GM23338 (cell line): Measurements from ENCODE around the gene JARID2. TPM values are rescaled to one million over a fixed set of nuclear protein-coding genes. Genes with fewer than 3 reads are reported as not detected.

ENCODE experiments used
- ATAC-seq: fragments of 200-7000 bp; cut with Tn5 transposase; 3 replicates; pipeline ENCODE4 v1.9.1; 2020
- DNase-seq: peaks from one replicate; pipeline ENCODE4 v3.0.0-alpha.2; 2015; ENCODE audit warnings: low spot score
- H2AFZ ChIP-seq: fragments of 200-600 bp; sonication (generic); 2 replicates; pipeline ENCODE4 v1.8.0; 2016; ENCODE audit warnings: antibody characterized with exemption, mild to moderate bottlenecking, moderate library complexity
- H3F3A ChIP-seq: fragments of 200-600 bp; sonication (generic); replicated peaks from 2 replicates; pipeline ENCODE4 v1.8.0; 2017; ENCODE audit warnings: antibody characterized with exemption, mixed run types, low read depth
- H3K27ac ChIP-seq: fragments of 200-600 bp; sonication (generic); 2 replicates; pipeline ENCODE4 v1.6.1; 2016; ENCODE audit warnings: low read depth
- H3K27me3 ChIP-seq: fragments of 200-600 bp; sonication (generic); 2 replicates; pipeline ENCODE4 v1.8.0; 2016; ENCODE audit warnings: mild to moderate bottlenecking, mixed run types, moderate library complexity; ENCODE audit not compliant: insufficient read depth
- H3K36me3 ChIP-seq: fragments of 200-600 bp; sonication (generic); 2 replicates; pipeline ENCODE4 v1.8.0; 2016; ENCODE audit warnings: mild to moderate bottlenecking; ENCODE audit not compliant: insufficient read depth
- H3K4me1 ChIP-seq: fragments of 200-600 bp; sonication (generic); 2 replicates; pipeline ENCODE4 v1.8.0; 2016; ENCODE audit warnings: mild to moderate bottlenecking, moderate library complexity; ENCODE audit not compliant: insufficient read depth
- H3K4me2 ChIP-seq: fragments of 200-600 bp; sonication (generic); 2 replicates; pipeline ENCODE4 v1.7.1; 2017; ENCODE audit warnings: mixed run types
- H3K4me3 ChIP-seq: fragments of 200-600 bp; sonication (generic); 2 replicates; pipeline ENCODE4 v1.6.1; 2016; ENCODE audit warnings: mixed run types
- H3K79me2 ChIP-seq: fragments of 200-600 bp; sonication (generic); replicated peaks from 2 replicates; pipeline ENCODE4 v1.8.0; 2017; ENCODE audit warnings: mild to moderate bottlenecking; ENCODE audit not compliant: insufficient read depth
- H3K9me2 ChIP-seq: fragments of 200-600 bp; sonication (generic); 2 replicates; pipeline ENCODE4 v1.8.0; 2017; ENCODE audit not compliant: insufficient read depth
- H4K20me1 ChIP-seq: fragments of 200-600 bp; sonication (generic); replicated peaks from 2 replicates; pipeline ENCODE4 v1.8.0; 2017; ENCODE audit warnings: mild to moderate bottlenecking; ENCODE audit not compliant: insufficient read depth
- H3K27ac Mint-ChIP-seq: 2 replicates; pipeline ENCODE4 v1.8.0; 2020; ENCODE audit warnings: inconsistent platforms, mild to moderate bottlenecking, moderate library complexity, mixed read lengths
- H3K27me3 Mint-ChIP-seq: 3 replicates; pipeline ENCODE4 v1.8.0; 2022; ENCODE audit warnings: low read depth, mild to moderate bottlenecking, moderate library complexity, mixed read lengths, inconsistent platforms; ENCODE audit not compliant: insufficient read depth, poor library complexity
- H3K36me3 Mint-ChIP-seq: 3 replicates; pipeline ENCODE4 v1.8.0; 2021; ENCODE audit warnings: low read depth, mild to moderate bottlenecking, inconsistent platforms, moderate library complexity, mixed read lengths
- H3K4me1 Mint-ChIP-seq: 3 replicates; pipeline ENCODE4 v1.8.0; 2020; ENCODE audit warnings: mild to moderate bottlenecking, inconsistent platforms, mixed read lengths
- H3K4me3 Mint-ChIP-seq: 3 replicates; pipeline ENCODE4 v1.8.0; 2021; ENCODE audit warnings: moderate library complexity, mild to moderate bottlenecking, inconsistent platforms, mixed read lengths
- H3K9me3 Mint-ChIP-seq: 3 replicates; pipeline ENCODE4 v1.8.0; 2020; ENCODE audit warnings: moderate library complexity, mild to moderate bottlenecking, inconsistent platforms, mixed read lengths
- EZH2phosphoT487 ChIP-seq: fragments of 200-600 bp; sonication (generic); IDR thresholded peaks from one replicate; pipeline ENCODE4 v1.8.1; 2018; ENCODE audit warnings: antibody characterized with exemption; ENCODE audit not compliant: unreplicated experiment
- NANOG ChIP-seq: IDR thresholded peaks from 2 replicates; pipeline ENCODE4 v1.6.1; 2016; ENCODE audit warnings: antibody characterized with exemption, borderline replicate concordance
- POLR2AphosphoS5 ChIP-seq: IDR thresholded peaks from 2 replicates; pipeline ENCODE4 v1.6.1; 2016; ENCODE audit warnings: antibody characterized with exemption, low read depth
- polyA plus RNA-seq: library from polyadenylated mRNA; unstranded; fragments of >200 nt; fragmentation: Nextera tagmentation; extraction: Ambion mirVana; gene quantifications from 2 replicates; pipeline ENCODE4 v1.2.1, GENCODE V29; 2016
- total RNA-seq: library from RNA; depleted of rRNA; stranded (reverse); fragments of >200 nt; shearing (Covaris generic); gene quantifications from 2 replicates; pipeline ENCODE4 v1.2.3, GENCODE V29; 2014
- TF ChIP-seq, protein P1 (sequence below): fragments of 250-450 bp; sonication (Bioruptor Pico); IDR thresholded peaks from 2 replicates; pipeline ENCODE4 v1.5.0; 2020; ENCODE audit warnings: mild to moderate bottlenecking, moderate library complexity
- TF ChIP-seq, protein P2 (sequence below): IDR thresholded peaks from one replicate; pipeline ENCODE4 v1.6.1; 2018; ENCODE audit warnings: antibody characterized with exemption; ENCODE audit not compliant: unreplicated experiment

Gene JARID2
- total and polyA plus RNA-seq, 2 experiments from 2014 or later, result 92.8 to 196 TPM

DNA sequence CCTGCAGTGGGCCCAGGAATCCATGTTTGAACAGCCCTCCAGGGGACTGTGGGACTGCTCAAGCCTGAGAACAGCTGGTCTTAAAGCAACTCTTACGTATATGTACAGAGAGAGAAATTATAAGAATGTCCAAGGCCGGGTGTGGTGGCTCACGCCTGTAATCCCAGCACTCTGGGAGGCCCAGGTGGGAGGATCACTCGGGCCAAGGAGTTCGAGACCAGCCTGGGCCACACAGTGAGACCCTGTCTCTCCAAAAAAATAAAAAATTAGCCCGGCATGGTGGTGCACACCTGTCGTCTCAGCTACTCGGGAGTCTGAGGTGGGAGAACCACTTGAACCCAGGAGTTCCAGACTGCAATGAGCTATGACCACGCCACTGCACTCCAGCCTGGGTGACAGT is 283.0 kb downstream of the JARID2 start:
- Mint-ChIP-seq H3K4me1 (peaks cover 3% of the 10 kb centered on the region; the same call in 1 of the 3 replicates), H3K9me3 (peaks cover 36% of the 10 kb centered on the region), H3K4me3 (no peak overlapping the region), H3K27ac (no peak overlapping the region), H3K27me3 (peaks cover 41% of the 10 kb centered on the region), H3K36me3 (peaks cover 50% of the 10 kb centered on the region)
- no peak for TF ChIP-seq POLR2AphosphoS5
- TF ChIP-seq, protein P1, sequence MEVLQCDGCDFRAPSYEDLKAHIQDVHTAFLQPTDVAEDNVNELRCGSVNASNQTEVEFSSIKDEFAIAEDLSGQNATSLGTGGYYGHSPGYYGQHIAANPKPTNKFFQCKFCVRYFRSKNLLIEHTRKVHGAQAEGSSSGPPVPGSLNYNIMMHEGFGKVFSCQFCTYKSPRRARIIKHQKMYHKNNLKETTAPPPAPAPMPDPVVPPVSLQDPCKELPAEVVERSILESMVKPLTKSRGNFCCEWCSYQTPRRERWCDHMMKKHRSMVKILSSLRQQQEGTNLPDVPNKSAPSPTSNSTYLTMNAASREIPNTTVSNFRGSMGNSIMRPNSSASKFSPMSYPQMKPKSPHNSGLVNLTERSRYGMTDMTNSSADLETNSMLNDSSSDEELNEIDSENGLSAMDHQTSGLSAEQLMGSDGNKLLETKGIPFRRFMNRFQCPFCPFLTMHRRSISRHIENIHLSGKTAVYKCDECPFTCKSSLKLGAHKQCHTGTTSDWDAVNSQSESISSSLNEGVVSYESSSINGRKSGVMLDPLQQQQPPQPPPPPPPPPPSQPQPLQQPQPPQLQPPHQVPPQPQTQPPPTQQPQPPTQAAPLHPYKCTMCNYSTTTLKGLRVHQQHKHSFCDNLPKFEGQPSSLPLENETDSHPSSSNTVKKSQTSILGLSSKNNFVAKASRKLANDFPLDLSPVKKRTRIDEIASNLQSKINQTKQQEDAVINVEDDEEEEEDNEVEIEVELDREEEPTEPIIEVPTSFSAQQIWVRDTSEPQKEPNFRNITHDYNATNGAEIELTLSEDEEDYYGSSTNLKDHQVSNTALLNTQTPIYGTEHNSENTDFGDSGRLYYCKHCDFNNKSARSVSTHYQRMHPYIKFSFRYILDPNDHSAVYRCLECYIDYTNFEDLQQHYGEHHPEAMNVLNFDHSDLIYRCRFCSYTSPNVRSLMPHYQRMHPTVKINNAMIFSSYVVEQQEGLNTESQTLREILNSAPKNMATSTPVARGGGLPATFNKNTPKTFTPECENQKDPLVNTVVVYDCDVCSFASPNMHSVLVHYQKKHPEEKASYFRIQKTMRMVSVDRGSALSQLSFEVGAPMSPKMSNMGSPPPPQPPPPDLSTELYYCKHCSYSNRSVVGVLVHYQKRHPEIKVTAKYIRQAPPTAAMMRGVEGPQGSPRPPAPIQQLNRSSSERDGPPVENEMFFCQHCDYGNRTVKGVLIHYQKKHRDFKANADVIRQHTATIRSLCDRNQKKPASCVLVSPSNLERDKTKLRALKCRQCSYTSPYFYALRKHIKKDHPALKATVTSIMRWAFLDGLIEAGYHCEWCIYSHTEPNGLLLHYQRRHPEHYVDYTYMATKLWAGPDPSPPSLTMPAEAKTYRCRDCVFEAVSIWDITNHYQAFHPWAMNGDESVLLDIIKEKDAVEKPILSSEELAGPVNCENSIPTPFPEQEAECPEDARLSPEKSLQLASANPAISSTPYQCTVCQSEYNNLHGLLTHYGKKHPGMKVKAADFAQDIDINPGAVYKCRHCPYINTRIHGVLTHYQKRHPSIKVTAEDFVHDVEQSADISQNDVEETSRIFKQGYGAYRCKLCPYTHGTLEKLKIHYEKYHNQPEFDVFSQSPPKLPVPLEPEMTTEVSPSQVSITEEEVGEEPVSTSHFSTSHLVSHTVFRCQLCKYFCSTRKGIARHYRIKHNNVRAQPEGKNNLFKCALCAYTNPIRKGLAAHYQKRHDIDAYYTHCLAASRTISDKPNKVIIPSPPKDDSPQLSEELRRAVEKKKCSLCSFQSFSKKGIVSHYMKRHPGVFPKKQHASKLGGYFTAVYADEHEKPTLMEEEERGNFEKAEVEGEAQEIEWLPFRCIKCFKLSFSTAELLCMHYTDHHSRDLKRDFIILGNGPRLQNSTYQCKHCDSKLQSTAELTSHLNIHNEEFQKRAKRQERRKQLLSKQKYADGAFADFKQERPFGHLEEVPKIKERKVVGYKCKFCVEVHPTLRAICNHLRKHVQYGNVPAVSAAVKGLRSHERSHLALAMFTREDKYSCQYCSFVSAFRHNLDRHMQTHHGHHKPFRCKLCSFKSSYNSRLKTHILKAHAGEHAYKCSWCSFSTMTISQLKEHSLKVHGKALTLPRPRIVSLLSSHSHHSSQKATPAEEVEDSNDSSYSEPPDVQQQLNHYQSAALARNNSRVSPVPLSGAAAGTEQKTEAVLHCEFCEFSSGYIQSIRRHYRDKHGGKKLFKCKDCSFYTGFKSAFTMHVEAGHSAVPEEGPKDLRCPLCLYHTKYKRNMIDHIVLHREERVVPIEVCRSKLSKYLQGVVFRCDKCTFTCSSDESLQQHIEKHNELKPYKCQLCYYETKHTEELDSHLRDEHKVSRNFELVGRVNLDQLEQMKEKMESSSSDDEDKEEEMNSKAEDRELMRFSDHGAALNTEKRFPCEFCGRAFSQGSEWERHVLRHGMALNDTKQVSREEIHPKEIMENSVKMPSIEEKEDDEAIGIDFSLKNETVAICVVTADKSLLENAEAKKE, result no peak
- TF ChIP-seq EZH2phosphoT487, result no peak
- no peak overlapping the region for H3K4me2 ChIP-seq
- H3K79me2 ChIP-seq, result no peaks in the 10 kb centered on the region
- peaks cover 1% of the 10 kb centered on the region; the same call in 1 of the 2 replicates for H4K20me1 ChIP-seq
- no peaks in the 10 kb centered on the region for H3K4me1 ChIP-seq
- H3K36me3 ChIP-seq, result 0 out of 2 replicates have a peak, but pooled peaks cover 4% of the 10 kb centered on the region
- peaks cover 13% of the 10 kb centered on the region; the same call in 1 of the 2 replicates for H3F3A ChIP-seq
- ATAC-seq, result no peak
- H3K27me3 ChIP-seq, result no peaks in the 10 kb centered on the region
- H2AFZ ChIP-seq, result no peak overlapping the region
- no peak overlapping the region for H3K27ac ChIP-seq
- no peak overlapping the region for H3K4me3 ChIP-seq
- H3K9me2 ChIP-seq, result no peaks in the 10 kb centered on the region
- DNase-seq, result no peak

DNA sequence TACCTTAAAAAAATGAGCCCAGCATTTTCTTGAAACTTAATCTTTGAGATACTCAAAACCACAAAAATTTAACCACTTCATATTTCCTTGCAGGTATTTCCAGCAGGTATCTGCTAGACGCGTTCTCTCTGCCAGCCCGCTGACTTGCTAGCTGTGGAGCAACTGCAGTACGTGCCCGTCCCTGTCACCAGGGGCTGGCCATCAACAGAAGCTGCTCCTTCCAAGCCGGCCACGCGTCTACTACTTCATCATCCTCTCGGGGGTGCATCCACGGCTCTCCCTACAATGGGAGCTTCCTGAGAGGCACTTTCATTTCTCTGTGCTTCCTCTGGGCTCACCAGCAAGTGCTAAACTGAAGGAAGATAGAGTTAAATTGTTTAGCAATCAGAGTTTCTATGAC is 284.5 kb downstream of the JARID2 start:
- DNase-seq (no peak), ATAC-seq (no peak; the same call in 2 of the 3 replicates)
- Mint-ChIP-seq H3K27me3 (peaks cover 28% of the 10 kb centered on the region), H3K4me1 (0 out of 3 replicates have a peak, but pooled peaks cover 3% of the 10 kb centered on the region), H3K9me3 (peaks cover 22% of the 10 kb centered on the region), H3K27ac (no peak overlapping the region), H3K4me3 (no peak overlapping the region), H3K36me3 (peaks cover 35% of the 10 kb centered on the region)
- peaks cover 3% of the 10 kb centered on the region; the same call in 1 of the 2 replicates for H4K20me1 ChIP-seq
- no peak overlapping the region for H3K4me2 ChIP-seq
- H3K9me2 ChIP-seq, result no peaks in the 10 kb centered on the region
- H2AFZ ChIP-seq, result no peak overlapping the region
- no peaks in the 10 kb centered on the region for H3K4me1 ChIP-seq
- H3K27ac ChIP-seq, result no peak overlapping the region
- H3K79me2 ChIP-seq, result no peaks in the 10 kb centered on the region
- no peaks in the 10 kb centered on the region for H3K36me3 ChIP-seq
- H3K27me3 ChIP-seq, result no peaks in the 10 kb centered on the region
- peaks cover under 1% of the 10 kb centered on the region; the same call in 1 of the 2 replicates for H3F3A ChIP-seq
- no peak overlapping the region for H3K4me3 ChIP-seq
- no peak for TF ChIP-seq NANOG
- TF ChIP-seq, protein P2, sequence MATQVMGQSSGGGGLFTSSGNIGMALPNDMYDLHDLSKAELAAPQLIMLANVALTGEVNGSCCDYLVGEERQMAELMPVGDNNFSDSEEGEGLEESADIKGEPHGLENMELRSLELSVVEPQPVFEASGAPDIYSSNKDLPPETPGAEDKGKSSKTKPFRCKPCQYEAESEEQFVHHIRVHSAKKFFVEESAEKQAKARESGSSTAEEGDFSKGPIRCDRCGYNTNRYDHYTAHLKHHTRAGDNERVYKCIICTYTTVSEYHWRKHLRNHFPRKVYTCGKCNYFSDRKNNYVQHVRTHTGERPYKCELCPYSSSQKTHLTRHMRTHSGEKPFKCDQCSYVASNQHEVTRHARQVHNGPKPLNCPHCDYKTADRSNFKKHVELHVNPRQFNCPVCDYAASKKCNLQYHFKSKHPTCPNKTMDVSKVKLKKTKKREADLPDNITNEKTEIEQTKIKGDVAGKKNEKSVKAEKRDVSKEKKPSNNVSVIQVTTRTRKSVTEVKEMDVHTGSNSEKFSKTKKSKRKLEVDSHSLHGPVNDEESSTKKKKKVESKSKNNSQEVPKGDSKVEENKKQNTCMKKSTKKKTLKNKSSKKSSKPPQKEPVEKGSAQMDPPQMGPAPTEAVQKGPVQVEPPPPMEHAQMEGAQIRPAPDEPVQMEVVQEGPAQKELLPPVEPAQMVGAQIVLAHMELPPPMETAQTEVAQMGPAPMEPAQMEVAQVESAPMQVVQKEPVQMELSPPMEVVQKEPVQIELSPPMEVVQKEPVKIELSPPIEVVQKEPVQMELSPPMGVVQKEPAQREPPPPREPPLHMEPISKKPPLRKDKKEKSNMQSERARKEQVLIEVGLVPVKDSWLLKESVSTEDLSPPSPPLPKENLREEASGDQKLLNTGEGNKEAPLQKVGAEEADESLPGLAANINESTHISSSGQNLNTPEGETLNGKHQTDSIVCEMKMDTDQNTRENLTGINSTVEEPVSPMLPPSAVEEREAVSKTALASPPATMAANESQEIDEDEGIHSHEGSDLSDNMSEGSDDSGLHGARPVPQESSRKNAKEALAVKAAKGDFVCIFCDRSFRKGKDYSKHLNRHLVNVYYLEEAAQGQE, result no peak
